Progenitor cell of endocrine pancreas (in vitro differentiated cells): ENCODE data around the gene URAD. TPM values are rescaled to one million over a fixed set of nuclear protein-coding genes. Genes with fewer than 3 reads are reported as not detected.

Source experiments
- DNase-seq: peaks from one replicate; pipeline ENCODE4 v3.0.0; 2021; ENCODE audit warnings: low spot score; ENCODE audit not compliant: unreplicated experiment
- H3K27ac Mint-ChIP-seq: 2 replicates; pipeline ENCODE4 v1.8.0; 2021; ENCODE audit warnings: mild to moderate bottlenecking, moderate library complexity, mixed read lengths
- H3K27me3 Mint-ChIP-seq: 2 replicates; pipeline ENCODE4 v1.8.0; 2021; ENCODE audit warnings: mixed read lengths
- H3K36me3 Mint-ChIP-seq: 2 replicates; pipeline ENCODE4 v1.8.0; 2022; ENCODE audit warnings: mixed read lengths; ENCODE audit not compliant: insufficient read depth
- H3K4me1 Mint-ChIP-seq: 2 replicates; pipeline ENCODE4 v1.8.0; 2021; ENCODE audit warnings: low read depth, mixed read lengths
- H3K4me3 Mint-ChIP-seq: 2 replicates; pipeline ENCODE4 v1.8.0; 2021; ENCODE audit warnings: low read depth, mild to moderate bottlenecking, moderate library complexity, mixed read lengths
- H3K9me3 Mint-ChIP-seq: 2 replicates; pipeline ENCODE4 v1.8.0; 2021; ENCODE audit warnings: low read depth, mixed read lengths
- CTCF ChIP-seq: fragments of 200-600 bp; sonication (generic); IDR thresholded peaks from one replicate; pipeline ENCODE4 v1.5.0; 2021; ENCODE audit warnings: antibody characterized with exemption, mild to moderate bottlenecking; ENCODE audit not compliant: unreplicated experiment
- total RNA-seq: library from RNA; stranded (reverse); gene quantifications from 2 replicates; pipeline ENCODE4 v1.2.1, GENCODE V29; 2021

The URAD gene
- total RNA-seq, 1 donor from 2014 or later, result not detected

GRCh38 chr13:27959976-27960361 lies 28.5 kb downstream of the URAD start:
- no peak for TF ChIP-seq CTCF
- Mint-ChIP-seq H3K4me1 (peaks cover 57% of the 10 kb centered on the region), H3K9me3 (no peaks in the 10 kb centered on the region), H3K4me3 (peak overlapping the region; percentile 66), H3K27me3 (no peaks in the 10 kb centered on the region), H3K27ac (peak overlapping the region; percentile 95), H3K36me3 (peaks cover 1% of the 10 kb centered on the region)
- no peak for DNase-seq

- Mint-ChIP-seq H3K4me1 (peaks cover 53% of the 10 kb centered on the region), H3K9me3 (no peaks in the 10 kb centered on the region), H3K36me3 (no peaks in the 10 kb centered on the region), H3K27me3 (no peaks in the 10 kb centered on the region), H3K4me3 (peak overlapping the region; percentile 7), H3K27ac (peak overlapping the region; percentile 33)
- DNase-seq, result no peak
- no peak for TF ChIP-seq CTCF
These were observed 31.8 kb downstream of the URAD start for GRCh38 chr13:27956576-27957300.

- no peak for TF ChIP-seq CTCF
- Mint-ChIP-seq H3K36me3 (peaks cover 7% of the 10 kb centered on the region), H3K27ac (no peak overlapping the region), H3K27me3 (peaks cover under 1% of the 10 kb centered on the region), H3K4me3 (peak overlapping the region; percentile 5), H3K9me3 (peaks cover 3% of the 10 kb centered on the region), H3K4me1 (peaks cover 50% of the 10 kb centered on the region)
- DNase-seq, result no peak
These were observed 33.4 kb downstream of the URAD start for GRCh38 chr13:27955014-27955591.

GRCh38 chr13:27954406-27954851 lies 34.1 kb downstream of the URAD start:
- peak overlapping the region; percentile 75 for H3K4me3 Mint-ChIP-seq
- no peak for TF ChIP-seq CTCF
- H3K27me3 Mint-ChIP-seq, result peaks cover 3% of the 10 kb centered on the region
- H3K27ac Mint-ChIP-seq, result peak overlapping the region; percentile 81
- H3K4me1 Mint-ChIP-seq, result peaks cover 47% of the 10 kb centered on the region
- DNase-seq, result no peak
- H3K36me3 Mint-ChIP-seq, result peaks cover 11% of the 10 kb centered on the region
- H3K9me3 Mint-ChIP-seq, result peaks cover 7% of the 10 kb centered on the region

GRCh38 chr13:27953676-27954405 lies 34.7 kb downstream of the URAD start:
- Mint-ChIP-seq H3K36me3 (peaks cover 15% of the 10 kb centered on the region), H3K9me3 (peaks cover 7% of the 10 kb centered on the region), H3K4me3 (peak overlapping the region; percentile 75), H3K4me1 (peaks cover 44% of the 10 kb centered on the region), H3K27ac (peak overlapping the region; percentile 96), H3K27me3 (peaks cover 3% of the 10 kb centered on the region)
- peak; percentile 88 for DNase-seq
- peak; percentile 95 for TF ChIP-seq CTCF
